ENCODE data around the gene PLA2G4A. TPM values are rescaled to one million over a fixed set of nuclear protein-coding genes. Genes with fewer than 3 reads are reported as not detected.

PLA2G4A gene
- total RNA-seq, 4 donors from 2014 or later, result 11.0 to 13.8 (median 11.6) TPM

GRCh38 chr1:186858923-186859322 lies 30.2 kb downstream of the PLA2G4A start:
- no peaks in the 10 kb centered on the region for H3K27me3 ChIP-seq
- no peak for TF ChIP-seq POLR2A (IDR thresholded peaks at IDR 0.05)
- no peak for TF ChIP-seq EP300 (IDR thresholded peaks at IDR 0.05)
- no peak for TF ChIP-seq CTCF (IDR thresholded peaks at IDR 0.05)
- no peak for TF ChIP-seq POLR2AphosphoS5 (IDR thresholded peaks at IDR 0.05)
- H3K27ac ChIP-seq, result peak overlapping the region; percentile 27
- no peak for DNase-seq (ENCODE audit: low spot score in 2 of 2)
- no peaks in the 10 kb centered on the region for H3K36me3 ChIP-seq
- no peak overlapping the region for H3K4me3 ChIP-seq
- peaks cover 6% of the 10 kb centered on the region for H3K4me1 ChIP-seq
- H3K9me3 ChIP-seq, result no peaks in the 10 kb centered on the region

- no peak for DNase-seq (ENCODE audit: low spot score in 2 of 2)
- H3K27ac ChIP-seq, result no peak overlapping the region
- H3K4me1 ChIP-seq, result peaks cover 6% of the 10 kb centered on the region
- no peaks in the 10 kb centered on the region for H3K9me3 ChIP-seq
- WGBS, result 91% methylated on average over 2 of the region's 2 CpGs
- no peak overlapping the region for H3K4me3 ChIP-seq
- TF ChIP-seq POLR2A (IDR thresholded peaks at IDR 0.05) (no peak), EP300 (IDR thresholded peaks at IDR 0.05) (no peak), POLR2AphosphoS5 (IDR thresholded peaks at IDR 0.05) (no peak), CTCF (IDR thresholded peaks at IDR 0.05) (no peak)
- no peaks in the 10 kb centered on the region for H3K36me3 ChIP-seq
- H3K27me3 ChIP-seq, result no peaks in the 10 kb centered on the region
Measured at GRCh38 chr1:186859995-186860394, 31.2 kb downstream of the PLA2G4A start.

GRCh38 chr1:186864296-186864695 lies 35.5 kb downstream of the PLA2G4A start:
- no peak overlapping the region for H3K27ac ChIP-seq
- no peak for TF ChIP-seq CTCF (IDR thresholded peaks at IDR 0.05)
- no peak for TF ChIP-seq EP300 (IDR thresholded peaks at IDR 0.05)
- no peak for TF ChIP-seq POLR2AphosphoS5 (IDR thresholded peaks at IDR 0.05)
- TF ChIP-seq POLR2A (IDR thresholded peaks at IDR 0.05), result no peak
- no peak for DNase-seq (ENCODE audit: low spot score in 2 of 2)
- H3K27me3 ChIP-seq, result no peaks in the 10 kb centered on the region
- H3K4me3 ChIP-seq, result no peak overlapping the region
- WGBS, result 42% methylated on average over 1 of the region's 1 CpG
- H3K9me3 ChIP-seq, result no peaks in the 10 kb centered on the region
- no peaks in the 10 kb centered on the region for H3K36me3 ChIP-seq
- peaks cover 3% of the 10 kb centered on the region for H3K4me1 ChIP-seq

- H3K27ac ChIP-seq, result no peak overlapping the region
- WGBS, result 70% methylated on average over 1 of the region's 1 CpG
- DNase-seq (ENCODE audit: low spot score in 2 of 2), result no peak
- no peaks in the 10 kb centered on the region for H3K4me1 ChIP-seq
- H3K36me3 ChIP-seq, result no peaks in the 10 kb centered on the region
- no peaks in the 10 kb centered on the region for H3K9me3 ChIP-seq
- TF ChIP-seq POLR2A (IDR thresholded peaks at IDR 0.05) (no peak), CTCF (IDR thresholded peaks at IDR 0.05) (no peak), POLR2AphosphoS5 (IDR thresholded peaks at IDR 0.05) (no peak), EP300 (IDR thresholded peaks at IDR 0.05) (no peak)
- no peaks in the 10 kb centered on the region for H3K27me3 ChIP-seq
- no peak overlapping the region for H3K4me3 ChIP-seq
Measured at GRCh38 chr1:186865253-186865652, 36.5 kb downstream of the PLA2G4A start.

GRCh38 chr1:186865857-186866256 lies 37.1 kb downstream of the PLA2G4A start:
- Histone ChIP-seq H3K27me3 (no peaks in the 10 kb centered on the region), H3K9me3 (no peaks in the 10 kb centered on the region), H3K27ac (no peak overlapping the region), H3K4me1 (no peaks in the 10 kb centered on the region), H3K36me3 (no peaks in the 10 kb centered on the region), H3K4me3 (no peak overlapping the region)
- WGBS, result 45% methylated on average over 3 of the region's 3 CpGs
- TF ChIP-seq POLR2A (IDR thresholded peaks at IDR 0.05) (no peak), EP300 (IDR thresholded peaks at IDR 0.05) (no peak), CTCF (IDR thresholded peaks at IDR 0.05) (no peak), POLR2AphosphoS5 (IDR thresholded peaks at IDR 0.05) (no peak)
- no peak for DNase-seq (ENCODE audit: low spot score in 2 of 2)

Measured in suprapubic skin (tissue), 4 donors.